ENCODE data around the gene RAD50. TPM values are rescaled to one million over a fixed set of nuclear protein-coding genes. Genes with fewer than 3 reads are reported as not detected.

Gene RAD50
- total RNA-seq, 1 donor from 2014 or later: 21.3 TPM

DNA sequence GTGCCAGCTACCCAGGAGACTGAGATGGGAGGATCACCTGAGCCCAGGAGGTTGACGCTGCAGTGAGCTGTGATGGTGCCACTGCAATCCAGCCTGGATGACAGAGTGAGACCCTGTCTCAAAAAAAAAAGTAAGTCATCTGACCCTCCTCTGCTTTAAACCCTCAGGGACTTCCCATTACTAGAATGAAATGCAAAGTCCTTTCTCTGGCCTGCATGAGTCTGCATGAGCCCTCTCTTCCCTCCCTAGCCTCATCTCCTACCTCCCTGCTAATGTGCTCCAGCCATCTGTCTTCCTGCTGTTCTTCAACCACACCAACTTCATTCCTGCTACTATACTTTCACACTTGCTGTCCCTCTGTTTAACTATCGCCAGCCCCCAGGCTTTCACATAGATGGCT is 28.8 kb upstream of the RAD50 start:
- TF ChIP-seq, protein P1, sequence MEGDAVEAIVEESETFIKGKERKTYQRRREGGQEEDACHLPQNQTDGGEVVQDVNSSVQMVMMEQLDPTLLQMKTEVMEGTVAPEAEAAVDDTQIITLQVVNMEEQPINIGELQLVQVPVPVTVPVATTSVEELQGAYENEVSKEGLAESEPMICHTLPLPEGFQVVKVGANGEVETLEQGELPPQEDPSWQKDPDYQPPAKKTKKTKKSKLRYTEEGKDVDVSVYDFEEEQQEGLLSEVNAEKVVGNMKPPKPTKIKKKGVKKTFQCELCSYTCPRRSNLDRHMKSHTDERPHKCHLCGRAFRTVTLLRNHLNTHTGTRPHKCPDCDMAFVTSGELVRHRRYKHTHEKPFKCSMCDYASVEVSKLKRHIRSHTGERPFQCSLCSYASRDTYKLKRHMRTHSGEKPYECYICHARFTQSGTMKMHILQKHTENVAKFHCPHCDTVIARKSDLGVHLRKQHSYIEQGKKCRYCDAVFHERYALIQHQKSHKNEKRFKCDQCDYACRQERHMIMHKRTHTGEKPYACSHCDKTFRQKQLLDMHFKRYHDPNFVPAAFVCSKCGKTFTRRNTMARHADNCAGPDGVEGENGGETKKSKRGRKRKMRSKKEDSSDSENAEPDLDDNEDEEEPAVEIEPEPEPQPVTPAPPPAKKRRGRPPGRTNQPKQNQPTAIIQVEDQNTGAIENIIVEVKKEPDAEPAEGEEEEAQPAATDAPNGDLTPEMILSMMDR (conservative IDR thresholded peaks at IDR 0.05; ENCODE audit: low read depth, low read length): no peak
- DNase-seq (ENCODE audit: low read depth): no peak
- H3K4me3 ChIP-seq (ENCODE audit: low read depth, low read length): no peak overlapping the region

DNA sequence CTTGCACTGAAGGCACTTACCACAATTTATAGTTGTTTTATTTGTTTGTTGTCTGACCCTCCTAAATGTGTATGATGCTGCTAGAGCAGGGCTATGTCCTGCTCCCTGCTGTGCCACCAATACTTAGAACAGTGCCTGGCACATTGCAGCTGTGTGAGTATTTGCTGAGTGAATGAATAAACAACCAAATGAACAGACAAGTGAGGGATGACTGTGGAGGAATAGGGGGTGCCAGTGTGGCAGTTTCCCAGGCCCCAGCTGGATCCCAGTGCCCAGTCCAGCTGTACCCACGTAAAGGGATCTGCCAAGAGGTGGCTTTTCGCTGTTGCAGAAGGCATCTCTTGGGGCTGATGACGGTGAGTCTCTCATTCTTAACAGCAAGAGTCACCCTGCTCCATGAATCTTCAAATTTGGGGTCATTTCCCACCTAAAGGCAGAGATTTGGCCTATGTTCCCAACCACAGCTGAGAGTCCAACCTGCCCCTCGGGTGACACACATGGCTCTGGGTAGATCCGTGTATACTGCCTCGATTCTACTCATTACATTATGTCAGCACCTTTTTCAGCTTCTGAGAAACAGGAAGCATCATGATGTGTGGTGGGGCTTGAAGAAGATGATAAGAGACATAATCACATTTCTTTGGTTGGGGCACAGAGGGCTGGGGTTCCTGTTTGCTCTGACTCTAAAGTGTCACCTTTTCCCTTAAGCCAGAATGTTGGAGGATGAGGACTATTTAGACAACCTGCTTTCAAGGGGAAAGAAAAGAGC is 27.7 kb upstream of the RAD50 start:
- H3K4me3 ChIP-seq (ENCODE audit: low read depth, low read length): no peak overlapping the region
- TF ChIP-seq, protein P1 (conservative IDR thresholded peaks at IDR 0.05; ENCODE audit: low read depth, low read length): no peak

DNA sequence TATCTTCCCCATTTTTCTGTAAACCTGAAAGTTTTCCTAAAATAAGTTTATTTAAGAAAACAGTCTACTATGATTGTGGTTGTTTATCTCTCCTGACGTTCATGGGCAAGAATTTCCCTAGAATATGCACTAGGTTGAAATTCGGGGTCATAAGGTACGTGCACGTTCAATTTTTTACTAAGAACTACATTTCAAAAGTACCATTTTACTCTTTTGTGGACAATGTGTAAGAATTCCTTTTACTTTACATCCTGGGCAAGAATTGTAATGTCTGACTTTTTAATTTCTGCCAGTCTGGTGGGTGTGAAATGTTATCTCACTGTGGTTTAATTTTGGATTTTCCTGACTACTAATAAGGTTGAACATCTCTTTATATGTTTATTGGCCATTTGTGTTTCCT is 25.8 kb upstream of the RAD50 start:
- TF ChIP-seq, protein P1 (conservative IDR thresholded peaks at IDR 0.05; ENCODE audit: low read depth, low read length): no peak
- DNase-seq (ENCODE audit: low read depth): no peak
- H3K4me3 ChIP-seq (ENCODE audit: low read depth, low read length): no peak overlapping the region

More for the DNA sequence above, 27.7 kb upstream of the RAD50 start:
- no peak for DNase-seq (ENCODE audit: low read depth)

DNA sequence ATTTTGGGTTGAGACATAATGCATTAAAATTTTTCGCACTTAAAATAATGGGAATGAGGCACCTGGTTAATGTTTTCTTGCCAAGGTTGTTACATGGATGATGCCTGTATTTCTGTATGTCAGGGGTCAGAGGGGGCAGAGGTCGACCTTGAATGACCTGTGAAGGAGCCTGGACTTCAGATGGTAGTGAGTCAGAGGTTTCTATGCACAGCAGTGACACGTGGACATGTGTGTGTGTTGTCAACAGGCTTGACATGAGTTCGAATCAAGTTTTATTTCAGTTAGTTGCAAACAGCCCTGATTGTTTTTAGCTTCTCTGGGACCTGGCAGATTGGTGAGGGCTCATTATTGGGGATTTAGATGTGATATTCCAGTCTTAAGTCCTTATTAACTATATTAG is 17.1 kb upstream of the RAD50 start:
- DNase-seq (ENCODE audit: low read depth): no peak
- no peak overlapping the region for H3K4me3 ChIP-seq (ENCODE audit: low read depth, low read length)
- TF ChIP-seq, protein P1 (conservative IDR thresholded peaks at IDR 0.05; ENCODE audit: low read depth, low read length): no peak

DNA sequence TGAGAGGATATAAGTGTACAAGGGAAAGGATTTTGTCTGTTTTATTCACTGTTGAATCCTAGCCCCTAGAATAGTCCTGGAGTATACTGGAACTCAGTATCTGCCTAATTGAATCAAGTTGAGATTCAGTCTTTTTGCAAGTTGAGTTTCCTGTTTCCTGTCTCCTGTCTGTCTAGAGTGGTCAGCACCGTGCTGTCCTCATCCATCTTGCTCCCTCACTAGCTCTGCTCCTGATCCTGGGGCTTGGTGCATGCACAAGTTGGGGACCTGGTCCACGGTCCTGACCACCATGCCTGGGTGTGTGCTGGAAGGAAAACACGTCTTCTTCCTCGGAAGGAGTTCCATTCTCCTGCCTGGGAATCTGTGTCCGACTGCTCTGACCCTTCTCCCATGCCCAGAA is 16.6 kb upstream of the RAD50 start:
- no peak for DNase-seq (ENCODE audit: low read depth)
- no peak overlapping the region for H3K4me3 ChIP-seq (ENCODE audit: low read depth, low read length)
- TF ChIP-seq, protein P1 (conservative IDR thresholded peaks at IDR 0.05; ENCODE audit: low read depth, low read length): no peak

DNA sequence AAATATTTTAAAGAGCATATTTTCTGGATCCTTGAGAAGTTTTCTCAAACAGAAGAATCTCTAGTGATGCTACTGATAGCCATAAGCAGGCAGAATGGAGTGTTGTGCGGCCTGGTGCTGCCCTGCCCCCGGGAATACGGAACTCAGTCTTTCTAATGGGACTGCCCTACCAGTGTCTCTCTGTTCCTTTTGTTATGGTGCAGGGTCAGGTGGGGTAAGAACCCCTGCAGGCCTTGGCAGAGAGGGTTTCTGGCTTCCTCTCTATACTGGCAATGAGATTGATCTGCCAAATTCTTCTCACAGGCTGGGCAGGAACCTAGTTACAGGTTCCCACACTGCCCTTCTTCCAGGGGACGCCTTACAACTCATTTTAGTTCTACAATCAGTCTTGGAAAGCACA is 16.0 kb upstream of the RAD50 start:
- DNase-seq (ENCODE audit: low read depth): no peak
- TF ChIP-seq, protein P1 (conservative IDR thresholded peaks at IDR 0.05; ENCODE audit: low read depth, low read length): no peak
- H3K4me3 ChIP-seq (ENCODE audit: low read depth, low read length): no peak overlapping the region

Measured in epithelial cell of proximal tubule (primary cell).